ENCODE measurements around the gene IFNA2.
"Not testable (repeated sequence)": the region's sequence is repeated elsewhere in the genome, so short reads cannot be mapped to it uniquely, and the experiment has no call there.

Gene IFNA2

GRCh38 chr9:21381448-21382339 lies 3.5 kb downstream of the IFNA2 start:
- no peak for DNase-seq (ENCODE audit: low read depth)

DNA sequence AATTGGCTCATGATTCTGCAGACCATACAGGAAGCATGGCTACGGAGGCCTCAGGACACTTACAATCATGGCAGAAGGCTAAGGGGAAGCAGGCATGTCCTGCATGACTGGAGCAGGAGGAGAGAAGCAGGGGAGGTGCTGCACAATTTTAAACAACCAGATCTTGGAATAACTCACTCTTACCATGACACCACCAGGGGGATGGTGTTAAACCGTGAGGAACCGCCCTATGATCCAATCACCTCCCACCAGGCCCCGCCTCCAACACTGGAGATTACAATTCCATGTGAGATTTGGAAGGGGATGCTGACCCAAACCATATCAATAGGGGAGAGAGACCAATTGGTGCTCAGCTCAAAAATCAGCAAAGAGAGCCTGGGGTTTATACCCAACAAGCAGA lies 13.7 kb downstream of the IFNA2 start:
- DNase-seq (ENCODE audit: low read depth) = not testable (repeated sequence)

GRCh38 chr9:21367957-21368356 lies 17.2 kb downstream of the IFNA2 start, which contains the start of gene IFNA13:
IFNA13 (minus strand) TSS chr9:21368057; CDS start chr9:21368010, 47 bp downstream.
- DNase-seq (ENCODE audit: low read depth) = no peak

GRCh38 chr9:21367169-21367568 lies 18.0 kb downstream of the IFNA2 start:
- not testable (repeated sequence) for DNase-seq (ENCODE audit: low read depth)

GRCh38 chr9:21362287-21362686 lies 22.9 kb downstream of the IFNA2 start:
- no peak for DNase-seq (ENCODE audit: low read depth)

GRCh38 chr9:21357479-21358460 lies 27.4 kb downstream of the IFNA2 start:
- no peak for DNase-seq (ENCODE audit: low read depth)

GRCh38 chr9:21350787-21351186 lies 34.4 kb downstream of the IFNA2 start, which contains the start of gene IFNA6:
IFNA6 (minus strand) TSS chr9:21350887; CDS start chr9:21350887, 0 bp downstream.
- no peak for DNase-seq (ENCODE audit: low read depth)

GRCh38 chr9:21348430-21348970 lies 36.7 kb downstream of the IFNA2 start:
- DNase-seq (ENCODE audit: low read depth) = no peak

GRCh38 chr9:21340735-21341134 lies 44.5 kb downstream of the IFNA2 start:
- DNase-seq (ENCODE audit: low read depth) = no peak

GRCh38 chr9:21336457-21336856 lies 48.7 kb downstream of the IFNA2 start:
- no peak for DNase-seq (ENCODE audit: low read depth)

GRCh38 chr9:21334701-21335632 lies 50.2 kb downstream of the IFNA2 start, which contains the start of gene KLHL9:
KLHL9 (minus strand) TSS chr9:21335404; CDS start chr9:21334859, 545 bp downstream.
- DNase-seq (ENCODE audit: low read depth) = peak; percentile 83

Measured in activated T-cell treated with anti-CD3 and anti-CD28 coated beads for 48 hours (primary cell).